Measurements from ENCODE around the gene MUCL3. TPM values are rescaled to one million over a fixed set of nuclear protein-coding genes. Genes with fewer than 3 reads are reported as not detected.

The MUCL3 gene
- total and polyA plus RNA-seq, 2 of the 8 experiments (the other 6 are each of a cell fraction or from before 2014, with no cell fraction given): 0.15 to 0.37 TPM

GRCh38 chr6:30997301-30997700 is 56.5 kb downstream of the MUCL3 start:
- FAIRE-seq: no peak
- no peak overlapping the region for H2BK20ac ChIP-seq (ENCODE audit: low read length)
- no peak for DNase-seq (ENCODE audit: low read depth in 1 of 2, low spot score in 2 of 2)
- no peak overlapping the region for H3K9ac ChIP-seq (replicated peaks in 1 of 4; ENCODE audit: extremely low read depth in 1 of 4, low read depth in 3 of 4, low read length in 3 of 4)
- H3K23ac ChIP-seq (ENCODE audit: insufficient read length): no peak overlapping the region
- H2AFZ ChIP-seq (ENCODE audit: low read length): no peak overlapping the region
- no peaks in the 10 kb centered on the region for H3K79me1 ChIP-seq (ENCODE audit: low read depth, low read length)
- no peak overlapping the region for H3K27ac ChIP-seq (ENCODE audit: low read depth, low read length)
- WGBS, 2 experiments (ENCODE audit: extremely low coverage in 1 of 2, insufficient coverage in 1 of 2, insufficient read length in 1 of 2, insufficient replicate concordance in 2 of 2, low coverage in 1 of 2, low lambda C conversion rate in 2 of 2, missing lambda C conversion rate in 1 of 2): 100% methylated on average over 2 of the region's 2 CpGs; no CpG with 5 or more reads in 1 of the 2 experiments
- H3K23me2 ChIP-seq (ENCODE audit: low read depth, low read length): no peaks in the 10 kb centered on the region
- H4K20me1 ChIP-seq (replicated peaks in 1 of 2; ENCODE audit: control insufficient read depth in 1 of 2, insufficient read depth in 2 of 2, low read length in 2 of 2): no peaks in the 10 kb centered on the region
- no peak overlapping the region for H4K5ac ChIP-seq (ENCODE audit: insufficient read length, low read depth, low read length)
- CTCF ChIA-PET (ENCODE audit: partially characterized antibody): interaction anchor here (1.7 to 2.2 kb wide), 2 partner anchors 9 to 15 kb away, joined by 4 to 6 read pairs; no protein-coding TSS in a partner anchor
- no peaks in the 10 kb centered on the region for H3K79me2 ChIP-seq (ENCODE audit: control insufficient read depth in 1 of 2, insufficient read depth in 2 of 2, low read length in 2 of 2)
- H2BK15ac ChIP-seq (ENCODE audit: low read length): no peak overlapping the region
- H3K56ac ChIP-seq (replicated peaks; ENCODE audit: insufficient read length, low read depth, low read length): no peak overlapping the region
- H3K14ac ChIP-seq (ENCODE audit: insufficient read length): no peak overlapping the region
- no peak overlapping the region for H2BK5ac ChIP-seq (ENCODE audit: low read depth, low read length)
- H3K27me3 ChIP-seq (replicated peaks in 1 of 4; ENCODE audit: control insufficient read depth in 3 of 4, extremely low read depth in 1 of 4, insufficient read depth in 3 of 4, low read length in 3 of 4): no peaks in the 10 kb centered on the region
- H3K4me3 ChIP-seq (ENCODE audit: extremely low read depth in 1 of 4, insufficient read depth in 2 of 4, low read depth in 3 of 4, low read length in 4 of 4): no peak overlapping the region
- H3K36me3 ChIP-seq (ENCODE audit: control insufficient read depth in 2 of 4, insufficient read depth in 4 of 4, low read length in 3 of 4): no peaks in the 10 kb centered on the region
- TF ChIP-seq SP2 (IDR thresholded peaks at IDR 0.05; ENCODE audit: low read length): no peak
- no peak for TF ChIP-seq PHF8 (conservative IDR thresholded peaks at IDR 0.05; ENCODE audit: low read depth, low read length)
- no peak for TF ChIP-seq BRCA1 (IDR thresholded peaks at IDR 0.05; ENCODE audit: low read depth, low read length)
- TF ChIP-seq KDM5A (IDR thresholded peaks at IDR 0.05; ENCODE audit: low read length): no peak
- TF ChIP-seq MAX (IDR thresholded peaks at IDR 0.05): no peak
- TF ChIP-seq CBX5 (IDR thresholded peaks at IDR 0.05; ENCODE audit: low read depth, low read length): no peak
- TF ChIP-seq HDAC6 (IDR thresholded peaks at IDR 0.05; ENCODE audit: low read depth, low read length): no peak
- no peak for TF ChIP-seq KDM1A (IDR thresholded peaks at IDR 0.05; ENCODE audit: borderline replicate concordance, low read length)
- no peak for TF ChIP-seq TAF7 (optimal IDR thresholded peaks at IDR 0.05; ENCODE audit: borderline replicate concordance, low read depth, low read length)
- TF ChIP-seq JUN (IDR thresholded peaks at IDR 0.05; ENCODE audit: low read depth, low read length): no peak
- TF ChIP-seq SIRT6 (IDR thresholded peaks at IDR 0.05; ENCODE audit: low read length): no peak
- TF ChIP-seq CREB1 (IDR thresholded peaks at IDR 0.05): no peak
- H3K4ac ChIP-seq (replicated peaks; ENCODE audit: insufficient read length, low read depth, low read length): no peak overlapping the region
- H2AK5ac ChIP-seq (ENCODE audit: low read depth, low read length): no peak overlapping the region
- no peak overlapping the region for H2BK120ac ChIP-seq (replicated peaks; ENCODE audit: low read depth, low read length)
- no peak overlapping the region for H3K4me2 ChIP-seq (ENCODE audit: insufficient read depth in 1 of 2, low read depth in 2 of 2, low read length in 2 of 2)
- no peak overlapping the region for H4K8ac ChIP-seq (ENCODE audit: extremely low read depth, insufficient read depth, low read length)
- H3K4me1 ChIP-seq (replicated peaks in 1 of 4; ENCODE audit: control insufficient read depth in 3 of 4, insufficient read depth in 4 of 4, low read length in 3 of 4): no peaks in the 10 kb centered on the region
- no peak overlapping the region for H3K18ac ChIP-seq (ENCODE audit: extremely low read depth, low read length)
- no peak overlapping the region for H4K91ac ChIP-seq (replicated peaks; ENCODE audit: insufficient read length, low read length)
- POLR2A ChIA-PET (ENCODE audit: partially characterized antibody): no interaction called here
- no peak overlapping the region for H2BK12ac ChIP-seq (ENCODE audit: low read depth, low read length)
- peaks cover 0 to 2% of the 10 kb centered on the region in 2 experiments; a peak in 1 of 4 replicates for H3K9me3 ChIP-seq (ENCODE audit: insufficient read depth in 2 of 2, low read depth in 1 of 2, low read length in 1 of 2)

Data from H1 (cell line).